Measurements from ENCODE around the gene MRPL50.

MRPL50 gene

DNA sequence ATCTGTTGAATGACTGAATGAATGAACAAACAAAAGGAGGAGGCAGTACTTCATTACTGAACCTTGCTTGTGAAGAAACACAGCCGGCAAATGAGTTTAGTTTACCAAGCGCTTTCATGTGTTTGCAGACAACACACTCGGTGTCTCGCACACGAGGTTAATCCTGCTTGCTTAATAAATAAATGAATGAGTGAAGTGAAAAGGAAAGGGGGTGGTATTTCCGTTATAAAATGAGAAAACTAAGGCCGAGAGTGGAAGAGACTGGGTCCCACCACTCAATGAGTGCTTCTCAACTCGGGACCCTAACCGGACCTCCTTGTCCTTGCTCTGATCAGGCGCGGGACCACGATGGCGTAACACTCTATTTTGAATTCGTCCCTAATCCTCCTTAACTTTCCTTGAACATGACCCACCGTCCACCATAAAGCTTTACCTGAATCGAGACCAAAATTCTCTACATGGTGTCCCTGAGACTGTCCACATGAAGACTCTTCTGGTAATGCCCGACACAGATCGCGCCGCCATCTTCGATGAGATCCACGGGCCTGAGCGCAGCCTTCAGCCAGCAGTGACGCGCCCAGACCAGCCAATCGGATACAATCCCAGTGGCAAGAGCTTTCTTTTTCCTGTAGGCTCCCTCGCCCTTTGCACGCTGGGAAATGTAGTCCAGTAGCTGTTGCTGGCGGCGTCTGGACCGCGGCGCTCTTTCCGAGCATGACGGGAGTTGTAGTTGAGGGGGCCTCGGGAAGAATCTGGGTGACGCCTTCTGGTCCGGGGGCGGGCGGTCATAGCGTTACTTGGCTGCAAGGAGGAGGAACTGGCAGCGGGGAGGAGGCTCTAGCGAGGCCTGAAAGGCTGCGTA, at the start of gene MRPL50, which contains the start of gene ZNF189:
Gene MRPL50, minus strand, starts transcription at position 551 of the 862 bp plus-strand sequence. Its CDS starts 26 bp downstream, at position 525.
Gene ZNF189, plus strand, starts transcription at position 784 of the 862 bp plus-strand sequence. CDS start 306 bp downstream, outside the sequence.
- DNase-seq: peak; percentile 97

DNA sequence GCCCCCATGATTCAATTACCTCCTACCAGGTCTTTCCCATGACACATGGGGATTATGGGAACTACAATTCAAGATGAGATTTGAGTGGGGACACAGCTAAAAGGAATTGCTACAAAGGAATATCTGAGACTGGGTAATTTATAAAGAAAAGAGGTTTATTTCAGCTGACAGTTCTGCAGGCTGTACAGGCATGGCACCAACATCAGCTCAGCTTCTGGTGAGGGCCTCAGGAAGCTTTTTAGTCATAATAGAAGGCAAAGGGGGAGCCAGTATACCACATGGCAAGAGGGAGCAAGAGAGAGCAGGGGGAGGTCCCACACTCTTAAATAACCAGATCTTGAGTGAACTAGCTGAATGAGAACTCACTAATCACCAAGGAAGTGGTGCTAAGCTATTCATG, 48.3 kb upstream of the MRPL50 start:
- no peak for DNase-seq

GRCh38 chr9:101445353-101446029, 47.1 kb upstream of the MRPL50 start:
- no peak for DNase-seq

DNA sequence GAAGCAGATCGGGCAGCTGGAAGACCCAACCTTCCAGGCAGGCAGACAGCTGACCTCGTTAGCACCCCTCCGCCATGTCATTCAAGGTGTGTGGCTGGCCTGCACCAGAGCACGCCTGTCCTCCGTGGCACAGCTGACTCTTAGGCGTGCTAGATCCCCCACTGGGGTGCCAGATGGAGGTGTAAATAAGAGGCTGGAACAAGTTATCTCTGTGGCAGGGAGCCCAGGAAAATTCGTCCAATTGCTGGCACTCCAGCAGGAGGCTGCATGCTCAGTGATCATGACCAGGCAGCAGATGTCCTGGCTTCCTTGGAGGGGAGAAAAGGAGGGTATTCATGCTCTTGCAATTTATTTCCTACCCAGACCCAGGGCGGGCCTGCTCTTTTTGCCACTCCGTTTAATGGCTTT, 45.0 kb upstream of the MRPL50 start:
- DNase-seq: no peak

DNA sequence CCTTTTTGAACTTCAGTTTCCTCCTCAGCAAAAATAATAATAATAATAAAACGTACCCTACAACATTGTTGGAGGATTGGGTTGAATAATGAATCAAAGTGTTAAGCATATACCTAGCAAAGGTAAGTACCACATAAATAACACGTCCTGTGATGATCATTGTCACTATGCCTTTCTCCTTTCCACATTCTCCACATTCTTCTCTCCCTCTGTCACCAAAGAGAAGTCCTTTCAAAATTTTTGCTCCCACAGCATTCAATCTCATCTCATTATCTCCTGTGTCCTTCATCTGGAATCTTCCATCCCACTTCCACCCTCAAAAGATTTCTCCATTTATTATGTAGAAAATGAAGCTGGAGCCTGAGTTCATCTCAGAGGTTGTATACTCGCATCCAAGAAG, 44.3 kb upstream of the MRPL50 start:
- DNase-seq: no peak

DNA sequence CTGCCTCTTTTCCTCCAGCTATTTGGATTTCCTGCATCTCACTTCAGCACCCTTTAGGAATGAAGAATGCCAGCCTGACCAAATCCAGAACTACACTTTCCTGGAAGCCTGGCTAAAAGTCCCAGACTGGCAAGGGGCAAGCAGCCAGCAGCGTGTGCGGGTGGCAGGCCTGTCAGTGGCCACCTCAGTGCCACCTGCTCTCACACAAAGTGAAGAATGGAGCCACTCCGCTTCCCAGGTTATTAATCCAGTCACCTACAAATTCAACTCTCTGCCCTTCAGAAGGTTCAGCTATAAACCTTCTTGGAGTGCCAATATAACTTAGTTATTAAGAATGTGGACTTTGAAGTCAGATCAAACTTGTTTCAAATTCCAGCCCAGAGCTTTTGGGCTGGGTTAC, 43.9 kb upstream of the MRPL50 start:
- DNase-seq: no peak

- DNase-seq: no peak
Measured at GRCh38 chr9:101440714-101441230, 42.4 kb upstream of the MRPL50 start.

- DNase-seq: no peak
Measured at GRCh38 chr9:101438523-101438922, 40.1 kb upstream of the MRPL50 start.

DNA sequence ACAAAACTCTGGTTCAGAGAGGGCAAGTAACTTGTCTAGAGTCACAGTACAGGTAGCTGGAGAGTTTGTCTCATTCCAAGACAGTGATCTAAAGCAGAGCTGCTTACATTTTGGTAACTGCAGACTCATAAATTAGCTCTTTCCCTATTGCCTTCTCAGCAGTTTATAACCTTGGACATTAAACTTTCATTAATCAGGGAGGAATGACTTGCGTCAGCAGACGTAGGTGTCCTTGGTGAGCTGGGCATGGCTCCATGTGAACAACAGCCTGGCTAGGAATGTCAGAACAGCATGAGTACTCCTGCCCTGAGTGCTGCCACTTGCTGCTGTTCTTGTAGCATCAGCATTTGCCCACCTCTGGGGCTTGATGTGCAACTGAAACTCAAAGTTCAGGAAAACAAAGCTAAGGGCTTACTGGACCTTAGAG, 39.4 kb upstream of the MRPL50 start:
- DNase-seq: no peak

DNA sequence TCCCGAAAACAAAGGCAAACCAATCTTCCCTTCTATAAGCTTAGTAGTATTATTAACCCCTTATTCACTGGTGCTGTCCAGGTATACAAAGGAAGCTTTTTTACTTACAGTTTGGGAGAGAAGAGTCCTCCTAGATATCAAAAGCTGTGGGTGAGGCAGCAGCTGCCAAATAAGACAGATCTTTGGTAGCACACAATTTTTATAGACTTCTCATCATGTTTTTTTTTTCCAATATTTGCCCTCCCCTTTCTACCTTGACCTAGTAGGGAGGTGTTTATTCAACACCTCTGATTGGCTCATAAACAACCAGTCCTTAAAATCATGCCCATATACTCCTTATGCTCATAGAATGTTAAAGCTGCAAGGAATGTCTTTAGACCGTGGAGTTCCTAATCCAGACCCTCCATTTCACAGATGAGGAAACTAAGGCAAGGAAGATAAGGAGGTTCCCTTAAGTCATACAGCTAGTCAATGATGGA, 37.2 kb upstream of the MRPL50 start, which contains the start of gene ALDOB:
Gene ALDOB, minus strand, starts transcription at position 174 of the 479 bp plus-strand sequence. CDS start 4,887 bp downstream, outside the sequence.
- no peak for DNase-seq

- no peak for DNase-seq
Measured at GRCh38 chr9:101434998-101435397, 36.6 kb upstream of the MRPL50 start.

- DNase-seq: no peak
Measured at GRCh38 chr9:101433229-101433628, 34.8 kb upstream of the MRPL50 start.

DNA sequence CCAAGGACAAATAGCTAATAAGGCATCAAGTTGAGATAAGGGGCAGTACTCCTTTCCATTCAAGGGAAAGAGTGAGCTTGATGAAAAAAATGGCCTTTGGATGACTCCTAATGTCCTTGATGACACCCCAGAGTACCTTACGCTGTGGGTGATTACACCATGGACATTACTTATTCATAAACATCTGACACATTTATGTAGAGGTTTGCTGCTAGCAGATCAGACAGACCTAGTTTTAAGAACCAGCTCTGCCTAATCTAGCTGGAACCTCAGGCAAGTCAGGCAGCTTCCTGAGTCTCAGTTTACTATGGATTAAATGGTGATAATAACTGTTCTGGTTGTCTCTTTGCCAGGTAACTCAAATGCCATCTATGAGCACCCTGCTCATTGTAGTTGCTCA, 34.3 kb upstream of the MRPL50 start:
- no peak for DNase-seq

DNA sequence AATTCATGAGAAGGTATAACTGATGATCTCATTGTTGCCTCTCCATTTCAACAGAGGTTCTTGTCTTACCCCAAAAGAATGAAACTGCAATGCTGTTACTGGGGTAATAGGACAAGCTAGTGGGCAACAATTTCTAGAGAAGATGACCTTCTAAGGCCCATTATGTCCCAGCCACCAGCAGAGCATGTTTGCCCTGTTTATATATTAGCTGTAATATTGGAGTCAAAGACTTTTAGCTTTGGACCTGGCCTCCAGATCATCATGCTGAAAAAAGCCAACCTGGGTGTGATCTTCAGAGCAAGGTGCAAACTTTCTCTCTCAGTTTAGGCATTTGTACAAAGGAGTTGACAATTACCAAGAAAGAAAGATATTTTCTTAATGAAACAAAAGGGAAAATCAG, 33.8 kb upstream of the MRPL50 start:
- DNase-seq: no peak

- no peak for DNase-seq
Measured at GRCh38 chr9:101429736-101430135, 31.3 kb upstream of the MRPL50 start.

DNA sequence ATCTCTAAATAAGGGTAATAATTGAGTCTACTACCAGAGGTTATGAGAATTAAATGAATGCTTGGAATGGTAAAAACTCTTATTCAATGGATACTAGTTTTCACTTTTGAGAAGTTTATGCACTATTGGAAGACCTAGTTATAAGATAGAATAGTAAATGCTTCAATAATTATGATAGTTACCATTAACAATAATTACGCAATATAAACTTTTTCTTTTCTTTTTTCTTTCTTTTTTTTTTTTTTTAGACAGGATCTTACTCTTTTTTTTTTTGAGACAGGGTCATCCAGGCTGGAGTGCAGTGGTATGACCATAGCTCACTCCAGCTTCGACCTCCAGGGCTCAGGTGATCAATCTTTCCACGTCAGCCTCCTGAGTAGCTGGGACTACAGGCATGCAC, 30.5 kb upstream of the MRPL50 start:
- DNase-seq: no peak

DNA sequence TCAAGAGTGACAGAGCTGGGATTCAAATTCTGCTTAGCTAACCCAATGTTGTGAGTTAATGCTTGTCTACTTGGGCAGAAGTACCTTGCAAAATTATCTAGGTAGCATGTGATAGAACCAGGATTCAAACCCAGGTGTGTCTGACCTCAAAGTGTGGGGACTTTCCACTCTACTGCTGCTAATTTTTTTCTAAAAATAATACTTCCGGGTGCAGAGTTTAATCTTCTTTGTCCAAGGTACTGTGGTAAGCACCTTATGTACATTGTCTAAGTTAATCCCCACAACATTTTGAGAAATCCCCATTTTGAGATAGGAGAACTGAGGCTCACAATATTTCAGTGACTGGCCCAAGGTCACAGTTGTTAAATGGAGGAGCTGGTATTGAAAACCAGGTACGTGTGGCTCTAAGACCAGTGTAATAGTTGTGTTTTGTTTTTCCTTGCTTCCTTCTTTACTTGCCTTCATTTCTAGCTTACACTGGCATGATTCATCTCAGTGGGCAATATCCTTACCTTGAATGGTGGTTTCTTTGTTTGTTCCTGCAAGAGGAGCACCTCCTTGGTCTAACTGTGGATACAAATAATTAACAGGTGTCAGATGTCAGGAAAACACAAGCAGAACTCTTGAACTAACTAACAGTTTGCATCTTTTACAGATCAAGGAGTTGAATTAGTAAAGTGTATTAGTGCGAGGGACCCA, 29.7 kb upstream of the MRPL50 start:
- no peak for DNase-seq

- no peak for DNase-seq
Measured at GRCh38 chr9:101427358-101427757, 28.9 kb upstream of the MRPL50 start.

DNA sequence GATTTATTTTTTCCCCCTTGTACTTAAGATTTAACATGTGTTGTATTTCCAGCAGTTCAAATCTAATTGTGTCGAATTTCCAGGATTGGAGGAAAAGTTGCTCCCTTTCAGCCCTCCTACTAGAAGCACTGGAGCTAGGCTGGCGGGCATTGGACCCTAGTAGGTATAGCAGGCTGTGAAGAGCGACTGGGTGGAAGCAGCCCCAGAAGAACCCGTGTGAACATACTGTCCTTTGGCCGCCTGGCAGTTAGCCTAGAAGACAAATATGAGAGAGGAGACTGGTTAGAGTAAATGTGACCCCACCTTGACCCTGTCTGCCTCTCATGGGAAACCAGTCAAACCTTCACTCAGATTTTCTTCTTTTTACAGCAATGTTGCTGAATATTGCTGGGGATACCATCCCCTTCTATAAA, 23.2 kb upstream of the MRPL50 start:
- no peak for DNase-seq

GRCh38 chr9:101419863-101420262, 21.4 kb upstream of the MRPL50 start:
- DNase-seq: no peak

DNA sequence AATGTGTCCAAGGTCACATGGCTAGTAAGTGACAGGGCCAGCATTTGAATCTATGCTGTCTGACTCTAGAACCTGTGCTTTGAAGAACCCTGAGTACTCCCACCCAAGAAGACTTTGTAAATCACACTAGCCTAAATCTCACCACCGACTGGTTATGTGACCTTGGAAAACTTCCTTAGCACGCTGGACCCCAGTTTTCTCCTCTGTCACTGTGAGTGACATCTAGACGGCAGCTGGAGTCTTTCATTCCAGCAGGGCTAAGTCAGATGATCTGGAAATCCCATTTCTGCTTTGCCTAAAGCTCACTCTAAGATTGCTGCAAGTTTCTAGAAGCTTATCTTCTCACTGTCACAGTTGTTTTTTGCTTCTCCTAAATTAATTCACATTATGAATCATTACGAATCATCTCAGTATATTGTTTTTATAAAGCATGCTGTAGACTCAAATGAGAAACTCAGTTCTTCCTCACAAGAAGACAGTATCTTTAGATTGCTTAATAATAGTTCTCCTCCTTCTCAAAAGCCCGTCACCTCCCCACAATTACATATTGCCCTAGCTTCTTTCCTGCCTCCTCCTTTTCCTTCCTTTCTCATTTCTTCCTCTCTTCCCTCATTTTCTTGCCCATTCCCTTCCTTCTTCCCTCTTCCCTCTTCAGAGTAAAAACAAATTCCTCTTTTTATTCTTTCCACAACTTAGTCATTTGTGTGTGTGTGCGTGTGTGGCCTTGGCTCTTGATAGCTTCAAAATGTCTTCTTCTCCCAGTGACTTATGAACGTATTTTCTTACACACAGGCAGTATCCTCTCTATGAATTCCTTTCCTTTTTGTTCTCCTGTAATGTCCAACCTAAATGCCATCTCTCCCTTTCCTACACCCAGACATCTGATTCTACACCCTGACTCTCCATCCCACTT, 20.4 kb upstream of the MRPL50 start:
- DNase-seq: no peak

DNA sequence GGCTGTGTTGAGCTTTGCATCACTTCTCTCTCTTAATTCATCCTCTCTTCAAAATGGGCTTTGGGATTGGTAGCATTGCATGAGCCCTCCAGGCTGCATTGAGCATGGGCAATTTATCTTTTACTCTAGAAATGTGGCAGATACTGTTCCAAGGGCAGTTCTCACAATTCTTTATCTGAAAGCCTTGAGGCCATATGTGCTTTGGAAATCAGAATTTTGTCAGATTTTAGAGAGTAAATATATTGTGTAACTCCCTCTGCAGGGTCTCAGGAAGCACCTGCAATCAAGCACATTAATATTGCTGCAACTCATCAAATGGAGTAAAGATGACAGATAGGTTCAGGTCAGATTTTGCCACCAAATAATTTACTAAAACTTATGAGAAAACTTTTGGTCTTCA, 19.6 kb upstream of the MRPL50 start:
- DNase-seq: no peak

Measured in stimulated activated CD4-positive, alpha-beta T cell treated with anti-CD3 and anti-CD28 coated beads, Interleukin-4, amount 100 ng/mL, for 24 hours (primary cell).